ENCODE results near the gene LGALS12.
A peak's percentile ranks its signal among the peaks of the same experiment; 100 is the strongest.
"Not testable (repeated sequence)": the region's sequence is repeated elsewhere in the genome, so short reads cannot be mapped to it uniquely, and the experiment has no call there.

The LGALS12 gene

DNA sequence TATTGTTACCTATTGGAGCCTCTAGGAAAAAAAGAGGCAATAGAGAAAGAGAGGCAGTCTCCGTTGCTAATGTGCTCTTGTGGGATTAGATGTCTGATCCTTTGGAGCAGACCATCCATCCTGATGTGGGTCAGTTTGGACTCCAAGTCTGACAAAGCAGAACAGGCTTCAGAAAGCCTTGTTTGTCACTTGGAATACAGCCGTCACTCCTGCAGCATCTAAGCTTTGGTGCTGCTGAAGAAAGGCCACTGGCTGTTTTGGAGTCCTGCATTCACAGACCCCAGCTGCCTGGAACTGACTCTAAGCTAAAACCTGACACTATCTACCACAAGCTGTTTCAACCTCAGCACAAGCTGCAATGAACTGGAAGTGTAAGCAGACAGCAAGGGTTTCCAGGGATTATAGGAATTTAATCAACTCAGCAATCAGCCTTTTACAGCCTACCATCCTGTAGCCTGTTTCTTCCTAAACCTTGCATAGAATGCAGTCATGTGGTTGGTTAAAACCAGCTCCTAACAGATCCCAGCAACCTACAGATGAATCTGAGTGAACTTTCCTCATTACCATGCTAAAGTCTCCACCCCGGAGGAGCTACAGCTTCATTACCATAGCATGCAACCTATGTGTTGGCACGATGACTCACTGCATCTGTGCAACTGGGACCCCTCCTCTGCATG is 27.1 kb downstream of the LGALS12 start:
- no peak for DNase-seq (ENCODE audit: low spot score)

DNA sequence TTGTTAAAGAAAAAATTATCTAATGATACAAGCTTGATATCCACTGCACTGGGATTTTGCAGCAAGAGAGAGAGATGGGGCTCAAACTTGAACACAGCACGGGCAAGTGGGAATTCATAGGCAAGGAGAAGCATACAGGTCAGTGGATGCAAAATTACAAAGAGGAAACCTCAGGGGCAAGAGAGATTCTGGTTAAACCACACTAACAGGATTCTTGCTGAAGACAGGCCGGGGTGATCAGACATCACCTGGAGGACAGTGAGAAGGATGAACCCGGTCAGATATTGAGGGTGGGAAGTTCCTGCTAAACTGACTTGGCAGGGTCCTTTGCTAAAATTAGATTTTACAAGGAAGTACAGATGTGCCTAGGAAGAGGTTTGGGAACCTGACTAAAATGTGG is 28.2 kb downstream of the LGALS12 start:
- no peak for DNase-seq (ENCODE audit: low spot score)

DNA sequence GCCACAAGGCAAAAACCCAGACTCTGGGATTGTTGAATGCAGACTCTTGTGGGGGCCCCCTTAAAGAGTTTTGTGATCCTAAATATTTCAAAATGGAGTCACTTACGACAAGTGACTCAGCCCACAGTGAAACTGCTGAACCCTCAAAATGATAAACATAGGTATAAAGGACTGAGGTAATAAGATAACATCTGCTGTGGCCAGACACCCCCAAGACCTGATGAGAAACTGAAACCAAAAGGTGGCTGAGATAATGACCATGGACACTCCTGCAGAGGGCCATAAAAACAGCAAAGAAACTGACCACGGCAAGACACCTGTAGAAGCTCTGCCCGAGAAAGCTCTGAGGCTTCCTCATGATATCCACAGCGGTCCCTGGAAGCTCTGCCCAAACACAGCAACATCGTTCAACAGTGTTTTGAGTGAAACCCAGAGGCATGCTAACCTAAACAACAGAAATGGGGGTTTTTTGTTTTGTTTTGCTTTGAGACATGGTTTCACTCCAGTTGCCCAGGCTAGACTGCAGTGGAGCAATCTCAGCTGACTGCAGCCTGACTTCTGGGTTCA is 29.1 kb downstream of the LGALS12 start:
- peak; percentile 57 for DNase-seq (ENCODE audit: low spot score)

- DNase-seq (ENCODE audit: low spot score): peak; percentile 55
Observed at GRCh38 chr11:63535734-63536133, 29.9 kb downstream of the LGALS12 start.

DNA sequence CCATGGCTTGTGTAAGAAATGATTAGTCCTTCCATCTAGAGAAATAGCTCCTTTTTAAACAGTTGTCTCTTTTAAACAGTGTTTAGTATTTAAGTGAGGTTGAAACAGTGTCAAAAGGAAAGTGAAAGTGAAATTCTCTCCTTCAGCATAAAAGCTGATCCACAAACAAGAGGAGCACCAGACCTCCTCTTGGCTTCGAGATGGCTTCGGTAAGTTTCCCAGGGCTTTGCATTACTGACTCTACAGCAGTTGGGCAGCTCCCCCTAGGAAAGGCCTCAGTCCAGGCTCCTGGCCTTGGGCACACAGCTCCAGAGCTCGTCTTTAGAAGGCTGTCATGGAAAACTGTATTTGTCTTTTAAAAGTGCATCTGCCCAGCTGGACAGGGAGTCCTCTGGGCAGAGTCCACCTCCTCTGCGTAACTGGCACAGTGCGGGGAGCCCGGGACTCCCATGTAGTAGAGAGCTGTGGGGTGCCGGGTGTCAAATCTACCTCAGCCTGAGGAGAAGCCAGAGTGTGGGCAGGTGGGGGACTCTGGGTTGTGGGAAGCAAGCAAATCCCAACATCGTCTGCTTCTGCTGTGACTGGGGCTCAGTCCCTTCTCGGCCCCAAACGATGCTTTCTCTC is 30.9 kb downstream of the LGALS12 start, which contains the start of gene PLAAT4:
TSS of gene PLAAT4 (plus strand) at position 140 of the 624 bp plus-strand sequence. CDS start at position 201, 61 bp downstream.
- peak; percentile 66 for DNase-seq (ENCODE audit: low spot score)

DNA sequence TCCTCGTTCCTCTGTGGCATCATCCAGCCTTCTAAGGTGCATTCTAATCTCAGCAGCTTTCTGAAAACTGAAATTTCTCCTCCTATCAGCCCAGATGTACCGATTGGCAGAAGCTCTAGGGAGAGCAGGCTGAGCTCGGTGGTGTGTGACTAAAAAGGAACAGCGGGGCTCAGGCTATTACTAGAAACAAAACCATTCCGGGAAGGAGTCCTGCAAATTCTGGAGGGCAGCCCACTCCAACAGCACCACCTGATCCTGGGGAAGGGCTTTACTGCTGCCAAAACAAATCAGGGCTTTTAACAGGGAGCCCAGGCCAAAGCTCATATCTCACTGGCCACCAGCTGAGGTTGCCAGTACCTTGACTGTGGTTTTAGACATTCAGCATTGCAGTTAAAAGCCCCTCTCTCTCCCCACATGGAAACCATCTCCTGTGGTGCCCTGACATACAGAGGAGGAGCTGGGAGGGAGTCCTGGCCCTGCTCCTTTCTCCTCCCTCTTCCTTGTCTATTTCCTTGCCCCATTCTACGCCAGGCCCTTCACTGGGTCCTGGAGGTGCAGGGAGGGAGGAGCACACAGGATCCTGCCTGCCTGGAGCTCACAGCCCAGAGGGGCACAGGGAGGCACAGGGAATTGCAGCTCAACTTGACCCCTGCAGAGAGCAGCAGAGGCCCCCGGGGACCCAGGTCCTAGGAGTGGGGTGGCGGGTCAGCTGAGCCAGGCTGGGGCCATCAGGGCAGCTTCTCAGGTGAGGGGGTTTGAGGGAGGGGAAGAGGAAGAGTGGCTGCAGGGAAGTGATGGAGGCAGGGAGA is 31.6 kb downstream of the LGALS12 start:
- DNase-seq (ENCODE audit: low spot score): peak; percentile 57

DNA sequence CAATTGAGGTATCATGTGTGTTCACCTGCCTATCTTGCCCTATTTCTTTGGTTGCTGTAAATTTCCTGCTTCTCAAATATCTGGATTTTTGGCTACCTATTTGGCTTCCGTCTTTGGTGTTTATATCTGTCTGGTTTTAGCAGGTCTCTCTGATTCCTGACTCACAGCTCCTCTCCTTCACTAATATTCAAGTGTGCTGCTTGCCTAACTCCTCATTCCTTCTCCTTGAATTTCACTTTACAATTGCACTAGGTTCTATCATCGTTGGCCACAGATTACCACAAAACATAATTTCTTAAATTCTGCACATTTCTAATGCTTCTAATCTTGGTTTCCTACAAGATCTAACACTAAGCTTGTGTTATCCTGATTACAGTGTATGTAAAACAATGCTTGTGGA is 36.6 kb downstream of the LGALS12 start:
- DNase-seq (ENCODE audit: low spot score): not testable (repeated sequence)

- DNase-seq (ENCODE audit: low spot score): no peak
Observed at GRCh38 chr11:63543711-63544110, 37.8 kb downstream of the LGALS12 start.

DNA sequence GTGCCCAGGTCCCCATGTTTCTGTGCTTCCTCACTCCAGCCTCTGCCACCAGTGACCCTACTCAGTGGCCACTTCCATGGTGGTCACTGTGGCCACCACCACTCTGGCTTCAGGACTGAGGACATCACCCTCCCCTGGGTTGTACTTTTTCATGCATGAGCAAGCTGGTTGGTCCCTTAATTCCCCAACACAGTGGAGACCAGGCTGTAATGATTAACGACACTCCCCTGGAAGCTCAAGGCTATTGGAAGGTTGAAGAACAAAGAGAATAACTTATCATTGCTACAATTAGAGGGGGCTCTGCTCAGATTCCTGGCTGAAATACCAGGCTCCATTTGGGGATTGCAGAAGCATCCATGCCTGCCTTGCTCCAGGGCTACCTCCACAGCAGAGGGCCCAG is 41.2 kb downstream of the LGALS12 start:
- no peak for DNase-seq (ENCODE audit: low spot score)

DNA sequence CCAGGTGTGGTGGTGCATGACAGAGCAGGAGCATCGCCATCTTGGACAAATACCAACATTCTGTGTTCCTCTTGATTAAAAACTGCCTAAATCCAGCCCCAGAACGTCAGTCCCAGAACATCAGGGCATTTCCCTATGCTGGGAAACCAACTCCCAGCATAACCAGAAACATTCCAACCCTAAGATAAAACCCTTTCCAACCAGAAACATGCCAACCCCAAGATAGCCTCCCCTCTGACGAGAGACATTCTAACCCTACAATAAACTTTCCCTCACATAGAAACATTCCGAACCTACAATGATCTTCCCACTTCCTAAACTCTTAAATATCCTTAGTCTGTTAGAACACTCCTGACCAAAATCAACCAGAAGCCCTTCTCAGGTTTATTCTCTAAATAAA is 42.3 kb downstream of the LGALS12 start:
- DNase-seq (ENCODE audit: low spot score): no peak

GRCh38 chr11:63549411-63549810 is 43.5 kb downstream of the LGALS12 start:
- no peak for DNase-seq (ENCODE audit: low spot score)

DNA sequence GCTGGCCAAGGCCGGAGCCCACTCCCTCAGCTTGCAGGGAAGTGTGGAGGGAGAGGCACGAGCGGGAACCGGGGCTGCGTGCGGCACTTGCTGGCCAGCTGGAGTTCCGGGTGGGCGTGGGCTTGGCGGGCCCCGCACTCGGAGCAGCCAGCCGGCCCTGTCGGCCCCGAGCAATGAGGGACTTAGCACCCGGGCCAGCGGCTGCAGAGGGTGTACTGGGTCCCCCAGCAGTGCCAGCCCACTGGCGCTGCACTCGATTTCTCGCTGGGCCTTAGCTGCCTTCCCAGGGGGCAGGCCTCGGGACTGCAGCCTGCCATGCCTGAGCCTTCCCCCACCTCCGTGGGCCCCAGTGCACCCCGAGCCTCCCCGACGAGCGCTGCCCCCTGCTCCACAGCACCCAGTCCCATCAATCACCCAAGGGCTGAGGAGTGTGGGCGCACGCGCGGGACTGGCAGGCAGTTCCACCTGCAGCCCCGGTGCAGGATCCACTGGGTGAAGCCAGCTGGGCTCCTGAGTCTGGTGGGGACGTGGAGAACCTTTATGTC is 44.3 kb downstream of the LGALS12 start:
- not testable (repeated sequence) for DNase-seq (ENCODE audit: low spot score)

DNA sequence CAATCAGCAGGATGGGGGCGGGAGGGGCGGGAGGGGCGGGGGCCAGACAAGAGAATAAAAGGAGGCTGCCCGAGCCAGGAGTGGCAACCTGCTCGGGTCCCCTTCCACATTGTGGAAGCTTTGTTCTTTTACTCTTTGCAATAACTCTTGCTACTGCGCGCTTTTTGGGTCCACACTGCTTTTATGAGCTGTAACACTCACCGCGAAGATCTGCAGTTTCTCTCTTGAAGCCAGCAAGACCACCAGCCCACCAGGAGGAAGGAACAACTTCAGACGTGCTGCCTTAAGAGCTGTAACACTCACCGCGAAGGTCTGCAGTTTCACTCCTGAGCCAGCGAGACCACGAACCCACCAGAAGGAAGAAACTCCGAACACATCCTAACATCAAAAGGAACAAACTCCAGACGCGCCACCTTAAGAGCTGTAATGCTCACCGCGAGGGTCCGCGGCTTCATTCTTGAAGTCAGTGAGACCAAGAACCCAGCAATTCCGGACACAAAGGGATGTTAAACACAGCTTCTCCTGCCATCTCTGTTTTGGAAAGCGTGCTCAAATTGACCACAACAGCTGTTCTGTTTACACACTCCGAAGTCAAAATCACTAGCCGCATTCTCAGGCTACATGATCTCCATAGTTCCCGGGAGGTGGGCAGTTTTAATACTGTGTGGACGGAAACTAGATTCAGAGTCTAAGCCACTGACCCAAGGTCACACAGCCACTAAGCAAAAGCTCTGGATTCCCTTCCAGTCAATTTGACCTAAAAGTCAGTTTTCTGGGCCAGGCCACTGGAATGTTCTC is 45.4 kb downstream of the LGALS12 start:
- no peak for DNase-seq (ENCODE audit: low spot score)

DNA sequence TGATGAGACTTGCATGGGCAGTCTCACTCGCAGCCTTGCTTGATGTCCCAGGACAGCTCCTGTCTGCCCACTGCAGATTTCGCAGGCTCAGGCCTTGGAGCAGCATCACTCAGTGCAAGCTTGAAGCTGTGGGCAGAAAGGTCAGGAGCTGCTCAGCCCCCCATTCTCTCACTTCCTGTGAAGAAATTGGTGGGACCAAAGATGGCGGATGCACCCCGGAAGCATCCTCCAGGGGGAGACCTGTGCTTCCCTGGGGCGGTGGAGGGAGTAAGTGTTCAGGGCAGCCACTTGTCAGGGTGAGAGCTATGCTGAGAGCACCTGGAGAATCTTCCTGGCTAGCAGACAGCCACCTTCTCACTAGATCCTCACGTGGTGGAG is 46.0 kb downstream of the LGALS12 start:
- DNase-seq (ENCODE audit: low spot score): no peak

DNA sequence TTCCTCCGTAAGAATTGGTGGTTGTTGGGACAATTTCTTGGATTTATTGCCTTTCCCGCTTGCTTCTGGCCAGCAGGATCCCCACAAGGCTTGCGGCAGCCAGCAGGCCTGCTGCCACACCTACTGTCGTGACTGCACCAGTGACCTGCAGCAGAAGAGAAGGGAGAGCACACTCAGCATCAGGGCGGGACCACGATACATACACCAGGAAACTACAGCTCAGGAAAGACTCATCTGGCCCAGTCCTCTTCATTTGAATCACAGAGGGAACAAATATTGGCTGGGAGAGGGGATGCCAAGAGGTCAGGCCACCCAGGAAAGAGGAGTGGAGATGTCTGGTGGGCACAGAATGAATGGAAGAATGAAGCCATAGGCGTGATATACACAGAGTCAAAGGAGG is 47.0 kb downstream of the LGALS12 start:
- no peak for DNase-seq (ENCODE audit: low spot score)

GRCh38 chr11:63553759-63554158 is 47.9 kb downstream of the LGALS12 start:
- DNase-seq (ENCODE audit: low spot score): peak; percentile 83

- no peak for DNase-seq (ENCODE audit: low spot score)
Observed at GRCh38 chr11:63554877-63555223, 49.0 kb downstream of the LGALS12 start.

DNA sequence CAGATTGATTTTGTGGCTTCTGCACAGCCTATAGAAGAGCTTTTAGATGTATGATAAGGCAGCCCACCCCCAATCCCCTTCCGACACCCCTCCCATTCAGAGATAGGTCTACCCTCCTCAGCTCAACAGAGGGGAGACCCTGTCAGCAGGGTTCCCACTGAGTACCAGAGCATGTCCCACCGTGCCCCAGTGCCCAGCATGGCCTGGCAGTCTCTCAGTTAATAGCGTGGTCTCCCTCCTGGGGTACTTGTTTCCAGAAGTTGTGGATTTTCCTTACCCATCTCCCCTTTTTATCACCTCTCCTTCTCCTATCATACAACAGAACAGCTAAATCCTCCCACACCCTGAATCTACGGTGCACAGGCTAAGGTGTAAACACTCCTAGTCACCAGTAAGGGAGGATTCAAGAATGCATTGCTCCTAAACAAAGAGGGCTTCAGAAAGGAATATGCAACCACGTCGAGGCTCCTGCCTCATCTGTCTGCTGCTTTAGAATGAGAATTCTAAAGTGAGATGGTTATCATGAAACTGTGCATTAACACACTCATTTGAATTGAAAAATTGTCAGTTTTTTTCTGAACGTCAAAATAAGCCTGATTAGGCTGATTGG is 50.6 kb downstream of the LGALS12 start:
- no peak for DNase-seq (ENCODE audit: low spot score)

GRCh38 chr11:63557570-63557969 is 51.7 kb downstream of the LGALS12 start:
- no peak for DNase-seq (ENCODE audit: low spot score)

DNA sequence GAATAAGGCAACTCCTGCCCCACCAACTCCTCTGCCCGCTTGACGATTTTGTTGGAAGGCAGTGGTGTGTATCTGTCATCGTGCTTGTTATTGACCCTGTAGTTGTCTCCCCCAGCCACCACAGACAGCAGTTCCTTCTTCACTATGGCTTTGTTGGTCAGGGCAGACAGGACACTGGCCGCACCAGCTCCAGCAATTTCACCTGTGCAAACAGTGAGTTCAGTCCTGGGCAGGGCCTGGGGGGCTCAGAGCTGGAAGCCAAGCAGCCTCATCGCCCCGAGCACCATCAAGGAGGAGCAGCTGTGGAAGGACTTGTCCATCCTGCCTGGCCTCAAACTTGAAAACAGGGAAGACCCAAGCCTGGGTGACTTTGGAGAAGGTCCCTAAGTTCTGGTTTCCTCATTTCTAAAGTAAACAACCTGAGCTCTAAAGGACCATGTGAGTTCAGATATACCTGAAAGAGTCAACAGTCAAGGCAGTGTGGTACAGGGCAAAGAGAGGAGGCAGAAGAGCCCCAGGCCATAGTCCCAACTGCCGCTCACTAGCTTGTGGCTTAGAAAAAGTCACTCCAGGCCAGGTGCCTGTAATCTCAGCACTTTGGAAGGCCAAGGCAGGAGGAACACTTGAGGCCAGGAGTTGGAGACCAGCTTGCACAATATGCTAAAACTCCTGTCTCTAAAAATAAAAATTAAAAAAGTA is 52.7 kb downstream of the LGALS12 start:
- DNase-seq (ENCODE audit: low spot score): no peak

All from activated CD4-positive, alpha-beta T cell treated with anti-CD3 and anti-CD28 coated beads, Interleukin-2, Interleukin-4, amounts not matched to agents 100 ng/mL and 50 ng/mL, durations not matched to agents 16 hours and 8 hours (primary cell).